DMS153 treated with DMSO at 0.1 percent for 48 hours (cell line): ENCODE results near the gene ATP8A2.
"Not testable (repeated sequence)": the region's sequence is repeated elsewhere in the genome, so short reads cannot be mapped to it uniquely, and the experiment has no call there.

ENCODE experiments used
- DNase-seq: peaks from one replicate; lab custom pipeline; 2025; ENCODE audit not compliant: unreplicated experiment; lab: John Stamatoyannopoulos, UW

ATP8A2 gene

DNA sequence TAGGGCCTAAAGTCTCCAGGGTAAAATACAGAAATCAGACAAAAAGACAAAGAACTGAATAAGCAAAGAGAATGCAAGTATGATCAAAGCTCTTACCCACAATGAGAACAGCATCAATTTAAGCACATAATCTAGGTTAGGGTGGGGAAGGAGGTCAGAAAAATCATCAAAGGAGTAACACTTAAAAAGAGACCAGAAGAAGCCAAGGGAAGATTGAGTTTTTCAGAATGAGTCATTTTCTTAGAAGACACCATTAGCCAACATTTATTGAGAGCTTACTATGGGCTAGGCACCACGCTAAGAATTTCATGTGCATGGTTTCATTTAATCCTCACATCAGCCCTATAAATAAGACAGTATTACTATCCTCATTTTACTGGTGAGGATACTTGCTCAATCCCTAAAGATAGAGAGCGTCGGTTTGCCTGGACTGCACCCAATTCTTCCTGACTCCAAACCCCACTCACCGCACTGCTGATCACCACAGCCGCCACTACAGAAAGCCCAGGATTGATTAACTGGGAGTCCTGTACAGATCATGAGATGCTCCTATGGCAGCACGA lies 681.7 kb downstream of the ATP8A2 start:
- no peak for DNase-seq

DNA sequence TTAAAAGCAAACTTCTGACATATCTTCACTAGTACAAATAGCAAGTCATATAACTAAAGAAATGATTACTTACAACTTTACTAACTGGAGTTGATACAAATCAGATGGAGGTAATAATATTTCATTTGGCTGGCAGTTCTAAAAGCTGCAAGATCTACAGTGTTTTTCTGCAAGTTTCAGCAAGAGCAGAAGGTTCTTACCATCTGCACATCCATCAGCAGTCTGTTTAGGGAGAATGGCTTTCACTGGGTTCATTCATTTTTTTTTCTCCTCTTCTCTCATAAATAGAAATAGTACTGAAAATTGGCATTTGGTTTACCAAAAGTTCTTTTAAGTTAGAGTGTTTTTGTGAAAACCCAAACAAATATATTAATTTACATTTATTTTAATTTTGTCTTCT lies 683.1 kb downstream of the ATP8A2 start:
- DNase-seq, result no peak

GRCh38 chr13:26058704-26059103 lies 686.9 kb downstream of the ATP8A2 start:
- DNase-seq, result no peak

DNA sequence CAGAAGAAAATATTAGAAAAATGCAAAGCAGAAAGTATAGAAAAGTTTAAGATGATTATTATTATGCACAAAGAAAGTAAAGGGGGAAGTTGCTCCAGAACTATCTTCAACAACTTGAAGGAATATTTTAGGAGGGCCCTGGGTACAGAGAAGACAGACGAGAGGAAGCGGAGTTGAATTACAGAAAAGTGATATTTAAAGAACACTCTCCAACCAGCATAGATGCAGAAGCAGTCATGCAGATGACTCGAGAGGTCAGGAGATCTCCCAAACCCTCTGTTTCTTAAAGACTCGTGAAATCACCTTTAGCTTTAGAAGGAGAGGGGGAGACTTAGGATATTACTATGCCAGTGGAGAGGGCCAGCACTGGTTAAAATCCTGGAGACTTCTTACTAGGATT lies 688.6 kb downstream of the ATP8A2 start:
- no peak for DNase-seq

DNA sequence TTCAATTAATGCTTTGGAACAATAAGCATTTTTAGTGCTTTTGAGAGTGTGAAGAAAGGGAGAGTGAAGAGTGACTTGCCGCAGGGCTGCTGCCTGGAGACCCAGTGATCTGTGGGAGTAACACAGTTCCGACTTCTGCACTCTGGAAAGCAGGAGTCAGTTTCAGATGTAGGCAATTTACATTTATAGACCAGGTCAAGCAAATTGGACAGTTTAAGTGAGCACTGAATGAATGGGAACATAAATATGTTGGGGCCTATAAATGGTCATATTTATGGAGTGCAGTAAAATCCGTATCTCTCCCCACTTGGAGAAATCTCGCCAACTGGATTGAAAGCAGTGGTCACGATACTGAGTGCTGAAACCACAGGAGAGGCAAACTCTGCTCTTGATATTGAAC lies 689.5 kb downstream of the ATP8A2 start:
- DNase-seq, result no peak

DNA sequence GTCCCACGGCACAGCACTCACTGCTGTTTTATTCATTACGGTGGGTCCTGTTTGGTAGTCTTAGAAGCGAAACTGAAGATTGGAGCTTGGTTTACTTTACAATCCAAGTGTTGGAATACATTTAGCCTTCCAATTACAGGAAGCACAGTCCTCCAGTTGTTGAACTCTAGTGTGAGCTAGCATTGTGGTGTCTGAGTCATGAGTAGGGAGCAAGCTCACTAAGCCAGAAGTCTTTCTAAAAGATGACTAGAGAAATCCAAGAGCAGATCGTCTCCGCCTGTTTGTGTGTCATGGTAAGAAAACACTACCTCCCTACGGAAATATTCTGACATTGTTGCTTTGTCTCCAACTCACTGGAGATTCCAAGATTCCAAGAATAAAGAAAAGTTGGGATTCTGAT lies 690.2 kb downstream of the ATP8A2 start:
- DNase-seq, result no peak

DNA sequence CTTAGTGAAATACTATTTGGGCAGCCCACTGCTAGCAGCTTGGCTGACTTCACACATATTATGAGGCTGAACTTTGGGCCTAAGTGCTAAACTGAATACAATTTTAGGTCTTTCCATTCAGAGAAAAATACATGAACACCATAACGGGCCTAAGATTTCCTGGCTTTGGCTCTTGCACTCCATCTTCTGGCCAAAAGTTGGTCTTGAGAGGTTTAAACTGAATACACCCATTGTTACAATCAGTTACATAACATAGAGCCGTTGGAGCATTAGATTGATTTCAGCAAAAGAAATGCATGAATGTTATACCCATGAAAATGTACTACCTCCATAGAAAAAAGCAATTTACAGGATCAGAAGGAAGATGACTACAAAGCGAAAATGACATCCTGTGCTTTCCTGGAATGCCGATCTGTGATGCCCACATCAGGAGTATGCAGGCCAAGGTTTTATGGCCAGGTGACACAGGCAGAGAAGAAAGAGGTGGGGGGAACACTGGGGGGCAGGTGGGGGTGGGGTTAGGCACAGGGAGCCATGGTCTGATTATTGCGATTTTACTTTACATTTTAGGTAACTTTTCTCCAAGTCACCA lies 691.2 kb downstream of the ATP8A2 start:
- peak; percentile 54 for DNase-seq

DNA sequence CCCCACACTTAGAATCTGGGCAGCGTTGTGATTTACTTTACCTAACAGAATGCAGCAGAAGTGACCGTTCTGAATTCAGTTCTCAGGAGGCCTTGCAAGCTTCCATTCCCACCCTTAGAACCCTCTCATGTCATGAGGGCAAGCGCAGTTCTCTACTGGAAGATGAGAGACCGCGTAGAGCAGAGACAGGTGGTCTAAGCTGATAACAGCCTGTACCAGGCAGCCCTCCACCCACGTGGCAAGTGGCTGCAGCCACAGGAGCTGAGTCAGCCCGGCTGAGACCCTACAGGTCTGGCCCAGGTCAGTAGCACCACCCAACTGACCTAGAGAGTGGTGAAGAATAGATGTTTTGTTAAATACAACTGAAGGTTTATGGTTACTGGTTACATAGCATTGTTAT lies 694.7 kb downstream of the ATP8A2 start:
- DNase-seq, result not testable (repeated sequence)

GRCh38 chr13:26067601-26068000 lies 695.8 kb downstream of the ATP8A2 start:
- no peak for DNase-seq

- DNase-seq, result not testable (repeated sequence)
These were observed 696.6 kb downstream of the ATP8A2 start for GRCh38 chr13:26068372-26068771.

- not testable (repeated sequence) for DNase-seq
These were observed 697.9 kb downstream of the ATP8A2 start for GRCh38 chr13:26069642-26070041.

- DNase-seq, result no peak
These were observed 699.9 kb downstream of the ATP8A2 start for GRCh38 chr13:26071691-26072090.

DNA sequence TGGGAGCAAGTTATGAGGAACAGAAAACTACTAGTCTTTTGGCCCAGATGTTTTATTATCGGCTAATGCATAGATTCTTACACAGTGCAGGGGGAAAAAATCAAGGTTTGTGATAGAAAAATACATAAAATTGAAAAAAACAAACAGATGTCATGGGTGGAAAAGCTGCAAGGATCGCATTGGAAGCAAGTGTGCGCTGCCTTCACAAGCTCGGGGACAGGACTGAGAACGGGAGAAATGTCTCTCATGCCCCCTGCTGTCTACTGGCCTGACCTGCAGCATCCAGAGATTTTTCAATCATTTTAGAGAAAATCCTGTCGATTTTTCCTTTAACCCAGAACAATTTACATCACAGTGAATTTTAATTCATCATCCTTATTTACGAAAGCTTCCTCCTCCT lies 700.6 kb downstream of the ATP8A2 start:
- not testable (repeated sequence) for DNase-seq

DNA sequence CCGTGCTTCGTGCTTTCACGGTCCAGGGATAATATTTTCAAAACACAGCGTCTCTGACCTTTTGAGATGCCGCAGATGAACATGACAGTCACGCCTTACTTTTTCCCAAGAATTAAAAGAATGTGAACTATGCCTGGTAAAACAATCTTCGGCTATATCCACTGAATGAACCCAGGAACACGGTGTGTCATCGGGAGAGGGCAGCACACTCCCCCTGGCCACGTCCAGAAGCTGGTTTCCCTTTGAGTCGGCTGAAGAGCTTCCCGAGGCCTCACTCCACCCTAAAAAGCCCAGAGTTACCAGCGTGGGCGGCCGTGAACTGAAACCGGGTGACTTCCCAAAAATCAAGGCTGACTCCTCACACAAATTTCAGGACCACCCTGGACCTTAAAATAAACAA lies 702.9 kb downstream of the ATP8A2 start:
- DNase-seq, result no peak
